Subcutaneous abdominal adipose tissue (tissue), 5 donors: Measurements from ENCODE around the gene ENTPD8.

Experiments used
- H3K27ac ChIP-seq: one replicate; pipeline ENCODE4 v1.7.0; 2013; ENCODE audit warnings: low read depth, mild to moderate bottlenecking, inconsistent platforms, low read length, moderate library complexity
- H3K27me3 ChIP-seq, 5 donors: one replicate each; pipeline ENCODE4 v1.7.0; 2013; ENCODE audit warnings: low read length in 5 of 5, inconsistent platforms in 1 of 5; ENCODE audit not compliant: control insufficient read depth in 5 of 5, insufficient read depth in 4 of 5
- H3K36me3 ChIP-seq, 5 donors: one replicate each; pipeline ENCODE4 v1.7.0; 2013; ENCODE audit warnings: low read length in 5 of 5; ENCODE audit not compliant: control insufficient read depth in 5 of 5, insufficient read depth in 5 of 5
- H3K4me1 ChIP-seq, 5 donors: one replicate each; pipeline ENCODE4 v1.7.0; 2013; ENCODE audit warnings: low read length in 5 of 5, mild to moderate bottlenecking in 3 of 5, moderate library complexity in 1 of 5; ENCODE audit not compliant: control insufficient read depth in 5 of 5, insufficient read depth in 5 of 5
- H3K4me3 ChIP-seq, 5 donors: one replicate each; pipeline ENCODE4 v1.7.0; 2013; ENCODE audit warnings: low read length in 5 of 5, low read depth in 1 of 5
- H3K9ac ChIP-seq, 5 donors: one replicate each; pipeline ENCODE4 v1.7.0; 2013; ENCODE audit warnings: low read length in 5 of 5, mild to moderate bottlenecking in 4 of 5, moderate library complexity in 3 of 5
- H3K9me3 ChIP-seq, 5 donors: one replicate each; pipeline ENCODE4 v1.7.0; 2013; ENCODE audit warnings: low read length in 5 of 5; ENCODE audit not compliant: control insufficient read depth in 5 of 5
- donor health status: healthy.
- donor health status: healthy.
- donor health status: healthy.
- donor health status: healthy.
- donor health status: healthy.

ENTPD8 gene

GRCh38 chr9:137463931-137464290, 22.8 kb upstream of the ENTPD8 start:
- Histone ChIP-seq H3K9ac (no peak overlapping the region), H3K36me3 (peaks cover under 1 to 40% (median 14%) of the 10 kb centered on the region in 5 donors), H3K4me3 (no peak overlapping the region), H3K27me3 (no peaks in the 10 kb centered on the region), H3K27ac (no peak overlapping the region), H3K9me3 (no peaks in the 10 kb centered on the region), H3K4me1 (peaks cover 0 to 14% (median 9%) of the 10 kb centered on the region in 5 donors)

DNA sequence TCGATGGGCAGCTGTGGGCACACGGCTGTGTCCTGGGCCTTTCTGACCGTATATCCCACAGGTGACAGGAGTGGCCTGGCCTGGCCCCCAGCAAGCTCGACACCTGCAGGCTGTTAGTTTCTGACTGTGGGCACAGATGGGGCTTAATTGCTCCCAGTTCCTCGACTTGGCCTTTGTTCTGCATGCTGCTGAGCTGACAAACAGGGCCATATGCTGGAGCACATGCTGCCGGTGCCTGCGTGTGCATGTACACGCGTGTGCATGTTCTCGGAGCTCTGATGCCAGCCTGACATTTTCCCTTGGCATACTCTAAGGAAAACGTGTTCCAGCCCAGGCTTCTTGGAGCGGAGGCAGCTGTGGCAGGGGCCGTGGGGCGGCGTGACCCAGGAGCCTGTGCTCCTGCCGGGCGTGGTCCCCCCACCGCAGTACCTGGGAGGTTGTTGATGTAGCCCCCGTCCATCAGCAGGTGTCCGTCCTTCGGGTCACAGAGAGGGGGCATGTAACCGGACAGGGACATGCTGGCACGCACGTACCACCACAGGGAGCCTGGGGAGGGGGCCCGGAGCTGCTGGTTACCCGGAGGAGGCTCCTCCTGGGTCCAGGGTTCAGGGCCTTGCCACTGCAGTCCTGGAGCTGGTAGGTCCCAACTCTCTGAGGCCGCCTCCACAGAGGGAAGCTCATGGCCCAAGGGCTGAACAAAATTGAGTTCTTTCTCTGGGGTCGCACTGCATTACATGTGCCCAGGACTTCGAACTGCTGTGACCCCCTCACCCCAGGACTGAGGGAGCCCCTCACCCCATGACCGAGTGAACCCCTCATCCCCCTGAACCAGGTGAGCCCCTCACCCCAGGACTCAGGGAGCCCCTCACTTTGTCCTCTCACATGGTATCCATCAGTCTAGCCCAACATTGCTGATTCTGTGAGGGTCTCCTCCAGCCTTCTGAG, 22.1 kb upstream of the ENTPD8 start:
- Histone ChIP-seq H3K36me3 (peaks cover 0 to 40% (median 14%) of the 10 kb centered on the region in 5 donors), H3K27ac (no peak overlapping the region), H3K4me1 (peaks cover 0 to 19% (median 14%) of the 10 kb centered on the region in 5 donors), H3K4me3 (no peak overlapping the region), H3K27me3 (no peaks in the 10 kb centered on the region), H3K9ac (no peak overlapping the region), H3K9me3 (no peaks in the 10 kb centered on the region)

DNA sequence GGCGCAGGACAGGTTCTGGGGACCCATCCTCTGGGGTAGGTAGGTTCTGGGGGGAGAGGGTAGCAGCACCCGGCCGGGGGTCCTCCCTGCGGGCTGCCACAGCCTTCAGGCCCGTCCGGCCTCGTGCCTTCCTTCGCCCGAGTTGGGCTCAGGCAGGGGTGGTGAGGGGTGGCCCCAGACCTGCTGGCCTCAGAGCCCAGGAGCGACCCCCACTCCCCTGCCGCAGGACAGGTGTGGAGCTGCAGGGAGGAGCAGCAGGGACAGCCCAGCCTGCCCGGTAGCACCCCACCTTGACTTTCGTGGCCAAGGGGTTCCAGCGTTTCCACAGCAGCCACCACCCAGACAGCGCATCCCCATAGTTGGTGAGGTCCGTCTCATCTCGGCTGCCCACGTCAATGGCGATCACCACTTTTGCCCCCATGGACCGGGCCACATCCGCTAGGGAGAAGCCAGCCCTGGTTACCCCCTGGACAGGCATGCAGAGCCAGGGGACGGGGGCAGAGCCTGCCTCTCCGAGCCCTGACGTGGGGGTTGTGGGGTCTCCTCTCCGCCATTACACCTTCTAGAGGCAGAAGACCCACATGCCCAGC, 21.3 kb upstream of the ENTPD8 start:
- H3K9ac ChIP-seq, result no peak overlapping the region
- no peaks in the 10 kb centered on the region for H3K27me3 ChIP-seq
- no peak overlapping the region for H3K4me3 ChIP-seq
- H3K36me3 ChIP-seq, result peaks cover 0 to 40% (median 14%) of the 10 kb centered on the region in 5 donors
- no peaks in the 10 kb centered on the region for H3K9me3 ChIP-seq
- H3K27ac ChIP-seq, result no peak overlapping the region
- H3K4me1 ChIP-seq, result peaks cover 0 to 23% (median 22%) of the 10 kb centered on the region in 5 donors

GRCh38 chr9:137461663-137462395, 20.7 kb upstream of the ENTPD8 start:
- no peak overlapping the region for H3K9ac ChIP-seq
- no peak overlapping the region for H3K27ac ChIP-seq

GRCh38 chr9:137461316-137461662, 20.1 kb upstream of the ENTPD8 start:
- H3K4me1 ChIP-seq, result peaks cover 0 to 34% (median 22%) of the 10 kb centered on the region in 5 donors
- H3K4me3 ChIP-seq, result no peak overlapping the region
- H3K36me3 ChIP-seq, result peaks cover 0 to 43% (median 18%) of the 10 kb centered on the region in 5 donors
- H3K27me3 ChIP-seq, result no peaks in the 10 kb centered on the region
- no peak overlapping the region for H3K9ac ChIP-seq
- H3K9me3 ChIP-seq, result no peaks in the 10 kb centered on the region
- no peak overlapping the region for H3K27ac ChIP-seq

More at GRCh38 chr9:137461663-137462395, 20.7 kb upstream of the ENTPD8 start:
- Histone ChIP-seq H3K4me3 (no peak overlapping the region), H3K36me3 (peaks cover 0 to 40% (median 17%) of the 10 kb centered on the region in 5 donors), H3K4me1 (peaks cover 0 to 29% (median 22%) of the 10 kb centered on the region in 5 donors), H3K9me3 (no peaks in the 10 kb centered on the region), H3K27me3 (no peaks in the 10 kb centered on the region)

- Histone ChIP-seq H3K4me1 (peaks cover 0 to 40% (median 27%) of the 10 kb centered on the region in 5 donors), H3K9me3 (no peaks in the 10 kb centered on the region), H3K27ac (no peak overlapping the region), H3K4me3 (no peak overlapping the region), H3K9ac (peak overlapping the region in 1 of 5 donors; percentile 13), H3K36me3 (peaks cover 0 to 45% (median 18%) of the 10 kb centered on the region in 5 donors), H3K27me3 (no peaks in the 10 kb centered on the region)
Observed at GRCh38 chr9:137460363-137461315, 19.5 kb upstream of the ENTPD8 start.

- H3K9ac ChIP-seq, result peak overlapping the region in 4 of 5 donors; percentile 44 to 77 (median 70)
- H3K4me3 ChIP-seq, result peak overlapping the region in 4 of 5 donors; percentile 55 to 71 (median 65)
- H3K27ac ChIP-seq, result peak overlapping the region; percentile 41
- no peaks in the 10 kb centered on the region for H3K27me3 ChIP-seq
- peaks cover 0 to 48% (median 18%) of the 10 kb centered on the region in 5 donors for H3K36me3 ChIP-seq
- peaks cover 0 to 49% (median 29%) of the 10 kb centered on the region in 5 donors for H3K4me1 ChIP-seq
- no peaks in the 10 kb centered on the region for H3K9me3 ChIP-seq
Observed at GRCh38 chr9:137459601-137460362, 18.6 kb upstream of the ENTPD8 start.

DNA sequence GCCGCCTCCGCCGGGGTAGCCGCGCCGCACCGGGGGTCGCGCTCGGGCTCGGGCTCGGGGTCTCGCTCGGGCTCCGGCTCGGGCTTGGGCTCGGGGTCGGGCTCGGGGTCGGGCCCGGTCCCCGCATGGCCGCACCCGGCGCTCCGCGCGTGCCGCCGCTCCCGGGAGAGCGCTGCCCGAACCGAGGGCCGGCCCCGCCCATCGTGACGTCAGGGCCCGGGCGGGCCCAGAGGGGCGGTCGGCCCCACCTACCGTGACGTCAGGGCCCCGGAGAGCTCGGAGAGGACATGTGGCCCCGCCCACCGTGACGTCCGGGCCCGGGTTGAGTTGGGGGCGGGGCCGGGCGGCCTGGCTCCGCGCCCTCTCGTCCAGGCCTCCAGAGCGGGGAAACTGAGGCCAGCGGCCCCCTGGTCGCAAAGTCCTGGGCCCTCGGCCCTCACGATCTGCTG, 18.0 kb upstream of the ENTPD8 start, which contains the start of gene NSMF:
Gene NSMF, minus strand, starts transcription at position 183 of the 449 bp plus-strand sequence. CDS start 232 bp downstream, outside the sequence.
- Histone ChIP-seq H3K4me1 (peaks cover 0 to 55% (median 35%) of the 10 kb centered on the region in 5 donors), H3K27ac (peak within 1 kb of the TSS; percentile 41)

More for the DNA sequence above, 18.0 kb upstream of the ENTPD8 start, which contains the start of gene NSMF:
- H3K27me3 ChIP-seq, result no peaks in the 10 kb centered on the region
- no peaks in the 10 kb centered on the region for H3K9me3 ChIP-seq
- peak within 1 kb of the TSS in 4 of 5 donors; percentile 44 to 77 (median 73) for H3K9ac ChIP-seq
- peak within 1 kb of the TSS in 4 of 5 donors; percentile 55 to 71 (median 65) for H3K4me3 ChIP-seq
- peaks cover 0 to 45% (median 18%) of the 10 kb centered on the region in 5 donors for H3K36me3 ChIP-seq
